Stimulated activated CD4-positive, alpha-beta T cell treated with anti-CD3 and anti-CD28 coated beads, Interleukin-4, amount 100 ng/mL, for 24 hours (primary cell): Measurements from ENCODE around the gene PNRC2.
"Not testable (repeated sequence)": the region's sequence is repeated elsewhere in the genome, so short reads cannot be mapped to it uniquely, and the experiment has no call there.

ENCODE experiments used
- DNase-seq: peaks from one replicate; pipeline ENCODE4 v3.0.0-alpha.2; 2020

The PNRC2 gene

DNA sequence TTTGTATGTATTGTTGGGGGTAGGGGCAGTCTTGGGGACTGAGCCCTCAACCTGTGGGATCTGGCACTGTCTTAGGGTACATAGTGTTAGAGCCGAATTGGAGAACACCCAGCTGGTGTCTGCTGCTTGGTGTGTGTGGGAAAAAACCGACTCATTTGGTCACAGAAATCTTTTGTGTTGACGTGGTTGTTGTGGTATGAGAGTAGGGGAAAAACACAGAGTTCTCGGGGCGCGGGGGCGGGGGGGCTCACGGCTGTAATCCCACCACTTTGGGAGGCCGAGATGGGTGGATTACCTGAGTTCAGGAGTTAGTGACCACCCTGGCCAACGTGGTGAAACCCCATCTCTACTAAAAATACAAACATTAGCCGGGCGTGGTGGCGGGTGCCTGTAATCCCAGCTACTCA lies 35.8 kb downstream of the PNRC2 start:
- DNase-seq = no peak

DNA sequence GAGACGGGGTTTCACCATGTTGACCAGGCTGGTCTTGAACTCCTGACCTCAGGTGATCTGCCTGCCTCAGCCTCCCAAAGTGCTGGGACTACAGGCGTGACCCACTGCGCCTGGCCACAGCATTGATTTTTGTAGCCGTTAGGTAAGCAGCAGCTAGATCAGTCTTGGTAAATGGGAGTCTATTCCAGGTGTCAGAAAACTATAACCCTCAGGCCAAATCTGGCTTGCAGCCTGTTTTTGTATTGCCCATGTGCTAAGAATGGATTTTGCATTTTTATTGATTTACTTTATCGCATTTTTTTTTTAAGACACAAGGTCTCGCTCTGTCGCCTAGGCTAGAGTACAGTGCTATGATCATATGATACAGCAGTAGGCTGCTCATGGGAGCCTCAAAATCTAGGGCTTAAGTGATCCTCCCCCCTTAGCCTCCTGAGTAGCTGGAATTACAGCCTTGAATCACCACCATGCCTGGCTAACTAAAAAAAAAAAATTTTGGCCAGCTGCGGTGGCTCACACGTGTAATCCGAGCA lies 37.1 kb downstream of the PNRC2 start:
- no peak for DNase-seq

DNA sequence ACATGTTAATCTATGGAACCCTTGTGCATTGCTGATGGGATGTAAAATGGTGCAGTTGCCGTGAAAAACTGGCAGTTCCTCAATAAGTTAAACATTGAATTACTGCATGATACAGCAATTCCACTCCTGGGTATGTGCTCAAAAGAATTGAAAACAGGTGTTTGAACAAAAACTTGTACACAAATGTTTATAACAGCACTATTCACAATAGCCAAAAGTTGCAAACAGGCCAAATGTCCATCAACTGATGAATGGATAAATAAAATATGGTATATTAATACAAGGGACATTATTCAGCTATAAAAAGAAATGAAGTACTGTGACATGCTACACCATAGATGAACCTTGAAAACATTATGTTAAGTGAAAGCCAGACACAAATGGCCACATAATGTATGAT lies 38.2 kb downstream of the PNRC2 start:
- no peak for DNase-seq

DNA sequence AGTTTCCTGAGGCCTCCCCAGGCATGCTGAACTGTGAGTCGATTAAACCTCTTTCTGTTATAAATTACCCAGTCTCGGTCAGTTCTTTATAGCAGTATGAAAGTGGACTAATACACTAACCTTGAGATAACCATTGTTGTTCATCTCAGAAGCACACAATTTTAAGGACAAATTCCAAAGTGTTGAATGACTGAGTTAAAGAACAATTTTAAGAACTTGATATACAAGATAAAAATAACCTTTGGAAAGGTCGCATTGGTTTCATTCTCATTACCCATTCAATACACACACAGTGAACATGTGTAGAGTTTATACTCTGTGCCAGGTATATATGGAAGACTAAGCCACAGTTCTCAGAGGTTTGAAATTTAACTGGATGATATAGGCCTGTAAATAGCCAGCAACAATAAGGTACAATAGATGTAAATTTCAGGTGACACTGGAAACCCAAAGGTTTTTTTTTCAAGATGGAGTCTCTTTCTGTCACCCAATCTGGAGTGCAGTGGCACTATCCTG lies 39.6 kb downstream of the PNRC2 start:
- no peak for DNase-seq

DNA sequence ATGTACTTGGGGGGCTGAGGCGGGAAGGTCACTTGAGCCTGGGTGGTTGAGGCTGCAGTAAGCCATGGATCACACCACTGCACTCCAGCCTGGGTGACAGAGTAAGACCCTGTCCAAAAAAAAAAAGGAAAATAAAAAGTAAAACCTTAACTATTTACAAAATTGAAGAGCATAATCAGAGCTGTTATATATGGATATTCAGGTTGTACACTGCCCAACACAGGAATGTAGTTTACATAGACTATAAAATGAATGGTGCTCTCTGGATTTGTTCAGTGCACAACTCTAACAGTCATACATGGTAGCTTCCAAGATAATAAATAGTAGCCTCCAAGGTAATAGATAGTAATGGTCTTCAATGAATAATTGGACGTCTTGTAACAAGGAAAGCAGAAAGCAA lies 43.1 kb downstream of the PNRC2 start:
- no peak for DNase-seq

DNA sequence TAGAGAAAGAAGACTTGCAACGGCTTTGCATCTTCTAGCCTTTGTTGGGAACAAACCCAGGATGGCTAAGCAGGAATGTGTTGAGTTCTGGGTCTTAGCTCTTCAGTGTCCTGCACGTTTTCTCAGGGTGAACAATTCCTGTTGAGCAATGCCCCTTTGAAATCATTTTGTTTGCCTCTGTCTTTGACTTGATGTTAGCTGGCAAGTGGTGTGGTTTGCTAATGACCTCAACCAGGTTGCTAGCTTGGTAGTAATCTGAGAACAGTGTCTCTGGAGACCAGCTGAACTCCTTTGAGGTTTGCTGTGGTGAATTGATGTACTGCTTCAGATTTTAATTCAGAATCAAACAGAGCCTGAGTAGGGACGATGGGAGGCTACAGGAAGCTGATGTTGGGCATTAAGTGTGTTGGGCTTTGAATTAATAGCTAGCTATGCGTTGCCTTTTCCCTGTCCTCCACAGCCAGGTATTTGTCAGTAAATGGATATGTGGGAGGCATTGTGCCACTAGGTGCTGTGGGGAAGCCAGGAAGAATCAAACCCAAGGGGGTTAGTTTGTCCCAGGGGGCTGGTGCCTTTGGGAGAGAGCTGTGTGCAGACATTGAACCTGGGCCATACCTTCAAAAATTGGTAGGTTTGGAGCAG lies 43.8 kb downstream of the PNRC2 start:
- no peak for DNase-seq

DNA sequence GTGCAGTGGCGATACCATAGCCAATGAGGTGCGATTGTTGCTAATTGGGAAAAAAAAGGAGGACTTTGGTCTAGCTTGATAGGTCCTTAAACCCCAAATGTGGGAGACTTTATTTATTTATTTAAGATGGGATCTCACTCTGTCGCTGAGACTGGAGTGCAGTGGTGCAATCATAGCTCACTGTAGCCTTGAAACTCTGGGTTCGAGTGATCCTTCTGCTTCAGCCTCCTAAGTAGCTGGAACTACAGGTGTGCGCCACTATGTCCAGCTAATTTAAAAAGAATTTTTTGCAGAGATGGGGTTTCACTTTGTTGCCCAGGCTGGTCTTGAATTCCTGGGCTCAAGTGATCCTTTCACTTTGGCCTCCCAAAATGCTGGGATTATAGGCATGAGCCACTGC lies 44.5 kb downstream of the PNRC2 start:
- DNase-seq = no peak

DNA sequence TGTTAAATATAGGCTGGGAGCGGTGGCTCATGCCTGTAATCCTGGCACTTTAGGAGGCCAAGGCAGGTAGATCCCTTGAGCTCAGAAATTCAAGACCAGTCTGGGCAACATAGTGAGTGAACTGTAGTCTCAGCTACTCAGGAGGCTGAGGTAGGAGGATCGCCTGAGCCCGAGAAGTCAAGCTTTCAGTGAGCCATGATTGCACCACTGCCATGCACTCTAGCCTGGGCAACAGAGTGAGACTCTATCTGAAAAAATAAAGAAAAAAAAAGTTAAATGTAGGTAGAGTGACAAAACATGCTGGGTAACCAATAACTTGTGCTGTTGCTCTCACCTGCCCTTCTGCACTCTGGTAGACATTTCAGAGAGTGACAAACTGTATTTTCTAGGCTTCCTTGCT lies 45.5 kb downstream of the PNRC2 start:
- no peak for DNase-seq

DNA sequence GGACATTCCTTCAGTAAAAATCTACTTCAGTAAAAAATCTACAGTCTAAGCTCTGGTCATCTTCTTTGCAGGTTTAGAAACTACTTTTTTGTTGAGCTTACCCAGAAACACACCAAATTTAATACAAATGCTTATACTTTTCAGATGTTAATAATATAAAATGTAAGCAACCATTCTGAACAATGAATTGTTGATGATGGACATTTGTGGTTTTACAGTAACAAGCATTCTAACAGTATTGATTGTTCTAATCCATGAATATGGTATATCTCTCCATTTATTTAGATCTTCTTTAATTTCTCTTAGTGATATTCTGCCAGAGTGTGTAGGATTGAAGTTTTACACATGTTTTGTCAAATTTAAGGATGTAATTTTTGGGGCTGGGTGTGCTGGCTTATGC lies 47.5 kb downstream of the PNRC2 start:
- DNase-seq = no peak

DNA sequence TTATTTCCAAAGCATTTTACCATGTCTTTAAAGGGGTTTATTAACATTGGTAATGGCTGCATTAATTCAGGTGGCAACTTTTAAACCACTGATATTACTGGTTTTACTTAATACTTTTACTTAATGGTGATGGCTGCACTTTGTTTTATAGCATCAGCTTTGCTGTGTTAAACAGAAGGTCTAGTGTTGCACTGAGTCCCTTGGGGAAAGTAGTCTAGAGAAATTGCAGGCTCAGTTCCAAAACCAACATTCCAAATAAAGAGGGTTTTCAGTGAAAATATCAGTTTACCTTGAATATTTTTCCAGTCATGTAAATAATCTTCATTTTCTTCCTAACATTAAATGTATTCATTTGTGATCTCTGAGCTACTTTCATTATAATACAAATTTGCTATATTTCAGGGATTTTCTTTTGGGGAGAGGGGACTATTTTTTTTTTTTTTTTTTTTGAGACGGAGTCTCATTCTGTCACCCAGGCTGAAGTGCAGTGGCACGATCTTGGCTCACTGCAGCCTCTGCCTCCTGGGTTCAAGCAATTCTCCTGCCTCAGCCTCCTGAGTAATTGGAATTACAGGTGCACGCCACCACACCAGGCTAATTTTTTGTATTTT lies 49.1 kb downstream of the PNRC2 start:
- DNase-seq = not testable (repeated sequence)

DNA sequence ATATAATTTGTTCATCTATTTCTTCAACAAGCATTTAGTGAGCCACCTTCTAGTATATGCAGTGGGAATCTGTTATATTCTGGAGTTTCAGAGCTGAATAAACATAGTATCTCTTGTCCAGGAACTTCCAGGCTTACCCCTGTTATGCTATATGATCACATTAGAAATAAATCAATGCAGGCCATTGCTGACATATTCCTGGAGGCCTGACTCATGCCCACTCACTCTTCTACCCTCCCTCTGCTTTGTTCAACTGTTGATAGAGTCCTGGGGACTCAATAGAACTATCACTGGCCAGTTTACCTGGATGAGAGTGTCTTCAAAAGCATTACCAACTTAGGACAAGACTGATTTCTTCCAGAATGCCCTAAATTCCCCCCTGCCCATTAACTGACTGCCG lies 49.8 kb downstream of the PNRC2 start:
- no peak for DNase-seq

DNA sequence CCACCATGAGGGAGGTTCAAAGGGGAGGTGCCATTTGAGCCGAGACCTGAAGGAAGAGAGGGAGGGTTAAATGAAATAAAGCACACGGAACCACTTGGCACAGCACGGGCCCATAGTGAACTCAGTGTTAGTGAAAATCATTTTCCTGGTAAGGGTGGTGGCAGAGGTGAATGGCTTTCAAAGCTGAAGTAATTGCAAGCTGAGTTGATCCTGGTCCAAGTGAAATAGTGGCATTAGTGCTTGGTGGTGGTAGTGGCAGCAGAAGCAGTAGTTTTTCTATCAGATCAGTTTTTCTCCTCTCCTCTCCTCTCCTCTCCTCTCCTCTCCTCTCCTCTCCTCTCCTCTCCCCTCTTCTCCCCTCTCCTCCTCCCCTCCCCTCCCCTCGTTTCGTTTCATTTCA lies 51.0 kb downstream of the PNRC2 start:
- no peak for DNase-seq

DNA sequence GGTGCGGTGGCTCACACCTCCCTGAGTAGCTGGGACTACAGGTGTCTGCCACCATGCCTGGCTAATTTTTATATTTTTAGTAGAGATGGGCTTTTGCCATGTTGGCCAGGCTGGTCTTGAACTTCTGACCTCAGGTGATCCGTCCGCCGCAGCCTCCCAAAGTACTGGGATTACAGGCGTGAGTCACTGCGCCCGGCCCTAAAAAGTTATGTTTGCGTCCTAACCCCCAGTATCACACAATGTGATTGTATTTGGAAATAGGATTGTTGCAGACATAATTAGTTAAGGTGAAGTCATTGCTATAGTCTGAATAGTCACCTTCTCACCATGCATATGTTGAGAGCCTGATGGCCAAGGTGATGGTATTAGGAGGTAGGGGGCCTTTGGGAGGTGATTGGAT lies 53.2 kb downstream of the PNRC2 start:
- DNase-seq = not testable (repeated sequence)
